Endometrial microvascular endothelial cells (primary cell): ENCODE results near the gene DNAH8. TPM values are rescaled to one million over a fixed set of nuclear protein-coding genes. Genes with fewer than 3 reads are reported as not detected.

Experiments
- in situ Hi-C: cut with HindIII; loops from 2 replicates; pipeline ENCODE4 v1.10.0; 2017; ENCODE audit warnings: low sequenced_read_pairs, low pct_unique_long_range_greater_than_20kb; ENCODE audit errors: inconsistent ontology term
- total RNA-seq: library from RNA; depleted of rRNA; stranded (reverse); fragments of >200 nt; gene quantifications from one replicate; pipeline ENCODE4 v1.2.3, GENCODE V29; 2015; ENCODE audit errors: inconsistent ontology term

Gene DNAH8
- total RNA-seq, 1 donor from 2014 or later: 0.09 TPM

- in situ Hi-C loops: no loop called here
Measured at GRCh38 chr6:38730140-38730862, 15.2 kb downstream of the DNAH8 start.

GRCh38 chr6:38736951-38737350 is 21.8 kb downstream of the DNAH8 start:
- in situ Hi-C loops: no loop called here

GRCh38 chr6:38738261-38738660 is 23.1 kb downstream of the DNAH8 start:
- in situ Hi-C loops: no loop called here

- in situ Hi-C loops: no loop called here
Measured at GRCh38 chr6:38739532-38739931, 24.4 kb downstream of the DNAH8 start.

GRCh38 chr6:38749473-38749872 is 34.4 kb downstream of the DNAH8 start:
- in situ Hi-C loops: no loop called here

- in situ Hi-C loops: no loop called here
Measured at GRCh38 chr6:38750968-38751615, 36.0 kb downstream of the DNAH8 start.

GRCh38 chr6:38753707-38754106 is 38.6 kb downstream of the DNAH8 start:
- in situ Hi-C loops: no loop called here

GRCh38 chr6:38755207-38755606 is 40.1 kb downstream of the DNAH8 start:
- in situ Hi-C loops: no loop called here

- in situ Hi-C loops: no loop called here
Measured at GRCh38 chr6:38755874-38756273, 40.8 kb downstream of the DNAH8 start.

GRCh38 chr6:38760097-38760496 is 45.0 kb downstream of the DNAH8 start:
- in situ Hi-C loops: no loop called here

GRCh38 chr6:38762848-38763247 is 47.7 kb downstream of the DNAH8 start:
- in situ Hi-C loops: no loop called here

GRCh38 chr6:38767560-38767959 is 52.4 kb downstream of the DNAH8 start:
- in situ Hi-C loops: no loop called here

GRCh38 chr6:38773338-38773737 is 58.2 kb downstream of the DNAH8 start:
- in situ Hi-C loops: no loop called here

- in situ Hi-C loops: no loop called here
Measured at GRCh38 chr6:38774929-38775707, 60.0 kb downstream of the DNAH8 start.

- in situ Hi-C loops: no loop called here
Measured at GRCh38 chr6:38775870-38776269, 60.8 kb downstream of the DNAH8 start.

GRCh38 chr6:38776515-38776914 is 61.4 kb downstream of the DNAH8 start:
- in situ Hi-C loops: no loop called here

GRCh38 chr6:38779310-38780062 is 64.4 kb downstream of the DNAH8 start:
- in situ Hi-C loops: no loop called here

- in situ Hi-C loops: no loop called here
Measured at GRCh38 chr6:38782616-38783015, 67.5 kb downstream of the DNAH8 start.
